GM12878 (cell line): ENCODE results near the gene XPO1. TPM values are rescaled to one million over a fixed set of nuclear protein-coding genes. Genes with fewer than 3 reads are reported as not detected.

Source experiments
- ATF2 ChIP-seq: IDR thresholded peaks from 2 replicates; pipeline ENCODE4 v1.6.1; 2012; ENCODE audit warnings: low read length, inconsistent platforms
- CREM ChIP-seq: IDR thresholded peaks from 2 replicates; pipeline ENCODE4 v1.6.1; 2014; ENCODE audit warnings: antibody characterized with exemption, low read depth
- ETV6 ChIP-seq, 2 experiments: fragments of 450-650 bp in 1 of 2; IDR thresholded peaks in 1 of 2; conservative IDR thresholded peaks in 1 of 2; 2 replicates each; pipeline ENCODE4 v1.6.1; 2014; ENCODE audit warnings: antibody characterized with exemption in 1 of 2, borderline replicate concordance in 1 of 2, low read depth in 1 of 2, mild to moderate bottlenecking in 1 of 2, moderate library complexity in 1 of 2
- FOXK2 ChIP-seq: fragments of 450-650 bp; IDR thresholded peaks from 2 replicates; pipeline ENCODE4 v1.6.1; 2017; ENCODE audit warnings: mild to moderate bottlenecking, moderate library complexity
- IRF3 ChIP-seq: fragments of 450-650 bp; IDR thresholded peaks from 2 replicates; pipeline ENCODE4 v1.6.1; 2014; ENCODE audit warnings: mild to moderate bottlenecking
- SRF ChIP-seq, 2 experiments: IDR thresholded peaks; 2 replicates each; pipeline ENCODE4 v1.6.1; 2011; ENCODE audit warnings: low read depth in 2 of 2, low read length in 2 of 2, mild to moderate bottlenecking in 1 of 2, moderate library complexity in 1 of 2
- TCF7 ChIP-seq: IDR thresholded peaks from 2 replicates; pipeline ENCODE4 v1.6.1; 2014; ENCODE audit warnings: antibody characterized with exemption, borderline replicate concordance
- ZBED1 ChIP-seq: IDR thresholded peaks from 2 replicates; pipeline ENCODE4 v1.6.1; 2016; ENCODE audit warnings: borderline replicate concordance
- ZNF592 ChIP-seq: fragments of 450-650 bp; IDR thresholded peaks from 2 replicates; pipeline ENCODE4 v1.6.1; 2017; ENCODE audit warnings: mild to moderate bottlenecking, moderate library complexity
- ZNF687 ChIP-seq: fragments of 450-650 bp; IDR thresholded peaks from 2 replicates; pipeline ENCODE4 v1.6.1; 2017; ENCODE audit warnings: mild to moderate bottlenecking, moderate library complexity
- polyA plus RNA-seq, 11 experiments: library from polyadenylated mRNA; depleted of rRNA in 4 of 11; unstranded in 6 of 11; stranded (reverse) in 5 of 11; fragments of >200 nt; fragmentation: Nextera tagmentation in 4 of 11; fragmentation: Illumina TruSeq in 1 of 11; extraction: Ambion mirVana in 4 of 11; extraction: Trizol in 1 of 11; gene quantifications; 1 replicate in 1 of 11; 2 replicates in 10 of 11; pipeline versions ENCODE4 v1.2.1 to v1.2.3, GENCODE V29; 2011 to 2016; ENCODE audit warnings: inconsistent platforms in 2 of 11, missing spikeins in 2 of 11, low read depth in 1 of 11
- total RNA-seq, 4 experiments: library from RNA; depleted of rRNA in 3 of 4; stranded (reverse); fragments of >200 nt in 3 of 4; fragmentation: Illumina TruSeq in 1 of 4; extraction: Trizol in 1 of 4; gene quantifications; 2 replicates each; pipeline versions ENCODE4 v1.2.1 to v1.2.3, GENCODE V29; 2013 to 2021
- TF ChIP-seq, protein P1 (sequence below): fragments of 450-650 bp; IDR thresholded peaks from 2 replicates; pipeline ENCODE4 v1.6.1; 2017; ENCODE audit warnings: low read depth, mild to moderate bottlenecking, moderate library complexity
- TF ChIP-seq, protein P2 (sequence below): fragments of 450-650 bp; conservative IDR thresholded peaks from 2 replicates; pipeline ENCODE4 v1.6.1; 2017; ENCODE audit warnings: mild to moderate bottlenecking, moderate library complexity

The XPO1 gene
- total and polyA plus RNA-seq, 10 of the 15 experiments (the other 5 are each of a cell fraction or from before 2014, with no cell fraction given), result 57.3 to 216 (median 153) TPM

DNA sequence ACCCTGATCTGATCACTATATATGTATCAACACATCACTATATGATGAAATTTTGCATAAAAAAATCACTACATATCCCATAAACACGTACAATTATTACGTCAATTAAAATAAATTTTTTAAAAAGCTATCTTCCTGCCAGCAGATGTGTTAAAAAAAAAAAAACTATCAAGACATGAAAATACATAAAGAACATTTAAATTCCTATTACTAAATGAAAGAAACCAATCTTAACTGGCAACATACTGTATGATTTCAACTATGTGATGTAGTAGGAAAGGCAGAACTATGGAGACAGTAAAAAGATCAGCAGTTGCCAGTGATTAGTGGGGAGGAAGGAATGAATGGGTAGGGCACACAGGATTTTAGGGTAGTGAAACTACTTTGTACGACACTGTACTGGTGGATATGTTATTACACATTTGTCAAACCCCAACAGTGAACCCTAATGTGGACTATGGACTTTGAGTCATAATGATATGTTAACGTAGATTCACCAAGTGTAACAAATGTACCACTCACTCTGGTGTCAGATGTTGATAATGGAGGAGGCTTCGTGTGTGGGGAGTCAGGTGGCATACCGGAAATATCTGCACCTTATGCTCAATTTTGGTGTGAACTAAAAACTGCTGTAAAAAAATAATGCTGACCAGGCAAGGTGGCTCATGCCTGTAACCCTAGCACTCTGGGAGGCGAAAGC lies 94.7 kb downstream of the XPO1 start (continued):
- TF ChIP-seq IRF3 (no peak), SRF (IDR thresholded peaks at IDR 0.05; ENCODE audit: low read depth in 2 of 2, low read length in 2 of 2) (peak; percentile 73 to 92; a peak in 3 of 4 replicates), CREM (peak; percentile 63; the same call in 1 of the 2 replicates), ZNF687 (peak; percentile 96), FOXK2 (peak; percentile 78), ETV6 (conservative IDR thresholded peaks at IDR 0.05 in 1 of 2, IDR thresholded peaks at IDR 0.05 in 1 of 2; ENCODE audit: borderline replicate concordance in 1 of 2, low read depth in 1 of 2) (no peak), ZNF592 (peak; percentile 89; the same call in 1 of the 2 replicates), ATF2 (peak; percentile 69; the same call in 1 of the 2 replicates), ZBED1 (no peak; the same call in 1 of the 2 replicates), TCF7 (peak; percentile 45; the same call in 1 of the 2 replicates)
- TF ChIP-seq, protein P1, sequence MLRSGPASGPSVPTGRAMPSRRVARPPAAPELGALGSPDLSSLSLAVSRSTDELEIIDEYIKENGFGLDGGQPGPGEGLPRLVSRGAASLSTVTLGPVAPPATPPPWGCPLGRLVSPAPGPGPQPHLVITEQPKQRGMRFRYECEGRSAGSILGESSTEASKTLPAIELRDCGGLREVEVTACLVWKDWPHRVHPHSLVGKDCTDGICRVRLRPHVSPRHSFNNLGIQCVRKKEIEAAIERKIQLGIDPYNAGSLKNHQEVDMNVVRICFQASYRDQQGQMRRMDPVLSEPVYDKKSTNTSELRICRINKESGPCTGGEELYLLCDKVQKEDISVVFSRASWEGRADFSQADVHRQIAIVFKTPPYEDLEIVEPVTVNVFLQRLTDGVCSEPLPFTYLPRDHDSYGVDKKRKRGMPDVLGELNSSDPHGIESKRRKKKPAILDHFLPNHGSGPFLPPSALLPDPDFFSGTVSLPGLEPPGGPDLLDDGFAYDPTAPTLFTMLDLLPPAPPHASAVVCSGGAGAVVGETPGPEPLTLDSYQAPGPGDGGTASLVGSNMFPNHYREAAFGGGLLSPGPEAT, result peak; percentile 96
- TF ChIP-seq, protein P2, sequence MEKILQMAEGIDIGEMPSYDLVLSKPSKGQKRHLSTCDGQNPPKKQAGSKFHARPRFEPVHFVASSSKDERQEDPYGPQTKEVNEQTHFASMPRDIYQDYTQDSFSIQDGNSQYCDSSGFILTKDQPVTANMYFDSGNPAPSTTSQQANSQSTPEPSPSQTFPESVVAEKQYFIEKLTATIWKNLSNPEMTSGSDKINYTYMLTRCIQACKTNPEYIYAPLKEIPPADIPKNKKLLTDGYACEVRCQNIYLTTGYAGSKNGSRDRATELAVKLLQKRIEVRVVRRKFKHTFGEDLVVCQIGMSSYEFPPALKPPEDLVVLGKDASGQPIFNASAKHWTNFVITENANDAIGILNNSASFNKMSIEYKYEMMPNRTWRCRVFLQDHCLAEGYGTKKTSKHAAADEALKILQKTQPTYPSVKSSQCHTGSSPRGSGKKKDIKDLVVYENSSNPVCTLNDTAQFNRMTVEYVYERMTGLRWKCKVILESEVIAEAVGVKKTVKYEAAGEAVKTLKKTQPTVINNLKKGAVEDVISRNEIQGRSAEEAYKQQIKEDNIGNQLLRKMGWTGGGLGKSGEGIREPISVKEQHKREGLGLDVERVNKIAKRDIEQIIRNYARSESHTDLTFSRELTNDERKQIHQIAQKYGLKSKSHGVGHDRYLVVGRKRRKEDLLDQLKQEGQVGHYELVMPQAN, result peak; percentile 68; the same call in 1 of the 2 replicates
